Body of pancreas (tissue), 4 donors: ENCODE measurements around the gene EHMT1. TPM values are rescaled to one million over a fixed set of nuclear protein-coding genes. Genes with fewer than 3 reads are reported as not detected.

ENCODE experiments used
- ATAC-seq: fragments of 150-250 bp; one replicate; pipeline ENCODE4 v1.9.1; 2016
- DNase-seq, 4 donors: peaks; one replicate each; pipeline ENCODE4 v3.0.0-alpha.2; 2019
- H3K27ac ChIP-seq, 4 donors: fragments of 200-600 bp; sonication (generic); 1 replicate in 3 of 4; 2 replicates in 1 of 4; pipeline versions ENCODE4 v1.5.1 to v1.6.1; 2016 to 2019; ENCODE audit warnings: mild to moderate bottlenecking in 1 of 4, mixed read lengths in 1 of 4, moderate library complexity in 1 of 4
- H3K27me3 ChIP-seq, 2 donors: fragments of 200-600 bp; sonication (generic); one replicate each; pipeline ENCODE4 v1.6.0; 2016; ENCODE audit warnings: mild to moderate bottlenecking in 1 of 2
- H3K36me3 ChIP-seq, 2 donors: fragments of 200-600 bp; sonication (generic); replicated peaks in 1 of 2; 2 replicates each; pipeline ENCODE4 v1.5.1; 2016; ENCODE audit warnings: low read depth in 2 of 2; ENCODE audit not compliant: insufficient read depth in 1 of 2
- H3K4me1 ChIP-seq: fragments of 200-600 bp; sonication (generic); one replicate; pipeline ENCODE4 v1.6.0; 2016
- H3K4me3 ChIP-seq, 2 donors: fragments of 200-600 bp; sonication (generic); 1 replicate in 1 of 2; 2 replicates in 1 of 2; pipeline ENCODE4 v1.5.1; 2016 to 2019
- H3K9me3 ChIP-seq, 3 donors: fragments of 200-600 bp; sonication (generic); 1 replicate in 2 of 3; 2 replicates in 1 of 3; pipeline ENCODE4 v1.5.1; 2016
- POLR2A ChIP-seq, 3 donors: fragments of 450-650 bp; IDR thresholded peaks; one replicate each; pipeline ENCODE4 v1.6.1; 2016; ENCODE audit warnings: antibody characterized with exemption in 3 of 3, mild to moderate bottlenecking in 2 of 3
- WGBS, 2 donors: methylation state at CpG; one replicate each; pipeline ENCODE4 v1.1.5; 2017; 5-methylcytosine and 5-hydroxymethylcytosine counted together
- intact Hi-C: fragments of 100-400 bp; cut with DNase I; formaldehyde crosslinking; loops from one replicate; pipeline ENCODE4 v1.15.1; 2023
- total RNA-seq, 2 donors: library from RNA; depleted of rRNA; stranded (reverse); fragments of >200 nt; gene quantifications; one replicate each; pipeline ENCODE4 v1.1.0, GENCODE V29; 2016
- TF ChIP-seq, protein P1 (sequence below), 7 experiments: fragments of 450-650 bp in 4 of 7; fragments of 200-600 bp in 3 of 7; sonication (generic) in 3 of 7; IDR thresholded peaks; one replicate each; pipeline ENCODE4 v1.5.1; 2016 to 2019; ENCODE audit warnings: antibody characterized with exemption in 7 of 7

Gene EHMT1
- total RNA-seq, 2 donors from 2014 or later: 41.0 to 65.9 TPM

DNA sequence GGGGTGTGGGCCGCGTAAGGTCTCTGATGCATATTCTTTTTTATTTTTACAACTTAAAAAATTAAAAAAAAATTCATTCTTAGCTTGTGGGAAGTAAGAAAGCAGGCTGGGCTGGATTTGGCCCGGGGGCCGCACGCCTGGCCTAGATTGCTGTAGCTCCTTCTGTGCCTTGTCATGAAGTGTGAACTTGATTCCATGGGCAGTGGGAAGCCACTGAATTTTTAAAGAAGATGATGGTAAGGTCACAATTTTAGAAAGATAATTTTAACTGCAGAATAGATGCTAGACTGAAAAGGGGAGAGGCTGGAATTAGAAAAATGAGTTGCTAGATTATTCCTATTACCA, 56.1 kb downstream of the EHMT1 start:
- Histone ChIP-seq H3K4me3 (no peak overlapping the region), H3K9me3 (no peaks in the 10 kb centered on the region), H3K27ac (no peak overlapping the region), H3K27me3 (no peaks in the 10 kb centered on the region), H3K4me1 (peaks cover 47% of the 10 kb centered on the region), H3K36me3 (no peaks in the 10 kb centered on the region)
- 93 to 95% methylated on average over 5 of the region's 5 CpGs for WGBS, 2 donors
- intact Hi-C loops: no loop called here
- TF ChIP-seq, protein P1, sequence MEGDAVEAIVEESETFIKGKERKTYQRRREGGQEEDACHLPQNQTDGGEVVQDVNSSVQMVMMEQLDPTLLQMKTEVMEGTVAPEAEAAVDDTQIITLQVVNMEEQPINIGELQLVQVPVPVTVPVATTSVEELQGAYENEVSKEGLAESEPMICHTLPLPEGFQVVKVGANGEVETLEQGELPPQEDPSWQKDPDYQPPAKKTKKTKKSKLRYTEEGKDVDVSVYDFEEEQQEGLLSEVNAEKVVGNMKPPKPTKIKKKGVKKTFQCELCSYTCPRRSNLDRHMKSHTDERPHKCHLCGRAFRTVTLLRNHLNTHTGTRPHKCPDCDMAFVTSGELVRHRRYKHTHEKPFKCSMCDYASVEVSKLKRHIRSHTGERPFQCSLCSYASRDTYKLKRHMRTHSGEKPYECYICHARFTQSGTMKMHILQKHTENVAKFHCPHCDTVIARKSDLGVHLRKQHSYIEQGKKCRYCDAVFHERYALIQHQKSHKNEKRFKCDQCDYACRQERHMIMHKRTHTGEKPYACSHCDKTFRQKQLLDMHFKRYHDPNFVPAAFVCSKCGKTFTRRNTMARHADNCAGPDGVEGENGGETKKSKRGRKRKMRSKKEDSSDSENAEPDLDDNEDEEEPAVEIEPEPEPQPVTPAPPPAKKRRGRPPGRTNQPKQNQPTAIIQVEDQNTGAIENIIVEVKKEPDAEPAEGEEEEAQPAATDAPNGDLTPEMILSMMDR (IDR thresholded peaks at IDR 0.05): no peak
- no peak for TF ChIP-seq POLR2A (IDR thresholded peaks at IDR 0.05)
- ATAC-seq (no peak), DNase-seq (no peak)

DNA sequence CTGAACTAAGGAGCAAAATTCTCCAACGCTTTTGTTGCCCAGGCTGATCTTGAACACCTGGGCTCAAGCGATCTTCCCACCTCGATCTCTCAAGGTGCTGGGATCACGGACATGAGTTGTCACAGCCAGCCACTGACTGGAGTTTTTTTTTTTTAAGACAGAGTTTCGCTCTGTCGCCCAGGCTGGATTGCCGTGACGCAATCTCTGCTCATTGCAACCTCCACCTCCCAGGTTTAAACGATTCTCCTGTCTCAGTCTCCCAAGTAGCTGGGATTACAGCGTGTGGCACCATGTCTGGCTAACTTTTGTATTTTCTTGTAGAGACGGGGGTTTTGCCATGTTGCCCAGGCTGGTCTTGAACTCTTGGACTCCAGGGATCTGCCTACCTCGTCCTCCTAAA, 58.2 kb downstream of the EHMT1 start:
- H3K4me1 ChIP-seq: peaks cover 48% of the 10 kb centered on the region
- intact Hi-C loops: no loop called here
- WGBS, 2 donors: 88% methylated on average over 12 of the region's 12 CpGs
- TF ChIP-seq, protein P1 (IDR thresholded peaks at IDR 0.05): no peak
- no peak for TF ChIP-seq POLR2A (IDR thresholded peaks at IDR 0.05)
- DNase-seq: no peak
- H3K36me3 ChIP-seq: no peaks in the 10 kb centered on the region
- H3K4me3 ChIP-seq: no peak overlapping the region
- no peaks in the 10 kb centered on the region for H3K27me3 ChIP-seq
- ATAC-seq: no peak
- H3K27ac ChIP-seq: no peak overlapping the region
- no peaks in the 10 kb centered on the region for H3K9me3 ChIP-seq

DNA sequence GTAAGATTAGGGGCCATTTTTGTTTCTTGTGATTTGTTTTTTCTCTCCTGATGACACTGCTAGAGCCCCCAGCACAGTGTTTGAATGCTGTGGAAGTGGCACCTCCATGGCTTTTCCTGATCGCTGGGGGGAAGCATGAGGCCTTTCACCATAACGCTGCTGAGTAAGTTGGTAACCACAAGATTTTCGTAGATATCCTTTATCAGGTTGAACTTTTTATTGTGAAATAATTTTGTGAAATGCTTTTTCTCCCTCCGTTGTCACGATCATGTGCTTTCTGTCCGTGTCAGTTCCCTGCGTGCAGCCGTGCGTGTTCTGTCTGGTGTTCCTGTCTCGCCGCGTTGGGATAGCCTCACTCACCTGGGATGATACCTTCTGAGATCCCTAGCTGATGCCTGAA, 59.4 kb downstream of the EHMT1 start:
- DNase-seq (no peak), ATAC-seq (no peak)
- H3K27ac ChIP-seq: peak overlapping the region in 1 of 4 donors; percentile 68
- TF ChIP-seq, protein P1 (IDR thresholded peaks at IDR 0.05): no peak
- TF ChIP-seq POLR2A (IDR thresholded peaks at IDR 0.05): no peak
- intact Hi-C loops: no loop called here
- H3K27me3 ChIP-seq: no peaks in the 10 kb centered on the region
- no peaks in the 10 kb centered on the region for H3K9me3 ChIP-seq
- no peak overlapping the region for H3K4me3 ChIP-seq
- no peaks in the 10 kb centered on the region for H3K36me3 ChIP-seq
- 82 to 94% methylated on average over 12 of the region's 12 CpGs for WGBS, 2 donors
- H3K4me1 ChIP-seq: peaks cover 47% of the 10 kb centered on the region

DNA sequence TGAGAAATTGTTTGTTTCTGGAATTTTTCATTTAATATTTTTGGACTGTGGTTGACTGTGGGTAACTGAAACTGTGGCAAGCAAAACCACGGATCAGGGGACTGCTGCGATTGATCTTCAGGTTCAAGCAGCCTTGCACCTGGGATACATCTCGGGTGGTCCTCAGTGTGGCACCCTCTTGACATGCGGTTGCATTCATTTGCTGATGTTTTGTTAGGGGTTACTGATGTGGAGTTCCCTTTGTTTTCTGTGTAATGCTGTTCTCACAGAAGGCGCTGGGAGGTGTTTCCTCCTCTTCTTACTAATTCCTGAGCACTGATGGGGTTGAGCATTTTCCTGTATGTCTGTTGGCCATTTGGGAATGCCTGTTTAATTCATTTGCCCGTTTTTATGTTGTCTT, 60.4 kb downstream of the EHMT1 start:
- WGBS, 2 donors: 62 to 65% methylated on average over 6 of the region's 6 CpGs

More for the DNA sequence above, 60.4 kb downstream of the EHMT1 start:
- Histone ChIP-seq H3K27me3 (no peaks in the 10 kb centered on the region), H3K27ac (peak overlapping the region in 3 of 4 donors; percentile 49 to 68 (median 52)), H3K36me3 (no peaks in the 10 kb centered on the region), H3K4me1 (peaks cover 41% of the 10 kb centered on the region), H3K4me3 (no peak overlapping the region), H3K9me3 (no peaks in the 10 kb centered on the region)
- intact Hi-C loops: no loop called here
- no peak for DNase-seq
- ATAC-seq: peak; percentile 29
- TF ChIP-seq, protein P1 (IDR thresholded peaks at IDR 0.05): no peak
- no peak for TF ChIP-seq POLR2A (IDR thresholded peaks at IDR 0.05)
